Fibroblast of the conjunctiva (primary cell): Measurements from ENCODE around the gene DNAJC12.
"Not testable (repeated sequence)": the region's sequence is repeated elsewhere in the genome, so short reads cannot be mapped to it uniquely, and the experiment has no call there.

Experiments used
- DNase-seq: peaks from one replicate; pipeline ENCODE4 v3.0.0-alpha.2; 2010; ENCODE audit warnings: low read depth

Gene DNAJC12

GRCh38 chr10:67837541-67838314 lies at the start of gene DNAJC12:
DNAJC12 (minus strand) TSS chr10:67838188; CDS start chr10:67838011, 177 bp downstream.
- peak; percentile 54 for DNase-seq

GRCh38 chr10:67884842-67885670 lies 47.1 kb upstream of the DNAJC12 start:
- peak; percentile 55 for DNase-seq

- peak; percentile 91 for DNase-seq
Observed at GRCh38 chr10:67884313-67884841, 46.4 kb upstream of the DNAJC12 start, which contains the start of gene SIRT1. SIRT1 (plus strand) TSS chr10:67884656; CDS start chr10:67884722, 66 bp downstream.

DNA sequence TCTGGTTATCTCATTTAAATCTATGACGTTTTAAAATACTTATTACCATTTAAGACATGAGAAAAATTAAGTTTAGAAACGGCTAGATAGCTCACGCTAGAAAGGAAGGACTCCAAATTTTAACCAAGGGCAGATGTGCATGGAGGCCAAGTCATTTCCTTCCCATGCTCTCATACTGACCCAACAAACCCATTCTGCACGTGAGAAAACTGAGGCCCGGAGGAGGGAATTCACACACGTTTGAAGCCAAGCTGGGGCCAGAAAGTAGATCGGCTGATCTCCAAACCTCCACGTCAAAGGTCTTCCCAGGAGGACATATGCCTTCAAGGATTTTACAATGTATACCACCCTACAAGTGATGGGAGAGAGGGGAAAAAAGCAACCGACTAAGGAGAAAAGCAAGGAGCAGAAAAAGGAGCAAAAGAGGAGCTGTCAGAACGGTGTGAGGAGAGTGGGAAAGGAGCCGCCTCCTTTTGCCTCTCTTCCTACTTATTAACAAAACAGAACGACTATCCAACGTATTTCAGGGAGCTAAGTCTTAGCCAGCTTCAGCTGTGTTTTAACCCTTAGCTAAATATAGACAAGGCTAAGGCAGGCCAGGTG lies 45.8 kb upstream of the DNAJC12 start:
- DNase-seq, result peak; percentile 1

DNA sequence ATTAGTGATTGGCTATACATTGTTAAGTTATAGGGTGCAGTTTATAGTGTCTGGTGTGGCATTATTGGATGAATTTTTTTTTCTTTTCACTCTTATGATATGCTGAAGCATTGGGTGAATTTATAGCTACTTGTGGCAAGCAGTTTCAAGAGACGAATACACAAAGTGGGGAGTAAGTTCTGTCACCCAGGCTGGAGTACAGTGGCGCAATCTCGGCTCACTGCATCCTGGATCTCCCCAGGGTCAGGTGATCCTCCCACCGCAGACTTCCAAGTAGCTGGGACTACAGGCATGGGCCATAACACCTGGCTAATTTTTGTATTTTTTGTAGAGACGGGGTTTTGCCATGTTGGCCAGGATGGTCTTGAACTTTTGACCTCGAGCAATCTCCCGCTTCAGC lies 40.1 kb upstream of the DNAJC12 start:
- DNase-seq, result no peak

DNA sequence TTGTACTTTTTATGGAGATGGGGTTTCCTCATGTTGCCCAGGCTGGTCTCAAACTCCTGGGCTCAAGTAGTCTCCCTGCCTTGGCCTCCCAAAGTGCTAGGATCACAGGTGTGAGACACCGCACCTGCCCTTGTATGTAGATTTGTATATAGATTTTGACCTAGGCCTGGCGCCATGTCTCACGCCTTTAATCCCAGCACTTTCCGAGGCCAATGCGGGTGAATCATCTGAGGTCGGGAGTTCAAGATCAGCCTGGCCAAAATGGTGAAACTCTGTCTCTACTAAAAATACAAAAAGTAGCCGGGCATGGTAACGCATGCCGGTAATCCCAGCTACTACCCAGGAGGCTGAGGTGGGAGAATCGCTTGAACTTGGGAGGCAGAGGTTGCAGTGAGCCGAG lies 39.4 kb upstream of the DNAJC12 start:
- DNase-seq, result not testable (repeated sequence)

- DNase-seq, result no peak
Observed at GRCh38 chr10:67875340-67876238, 37.6 kb upstream of the DNAJC12 start.

DNA sequence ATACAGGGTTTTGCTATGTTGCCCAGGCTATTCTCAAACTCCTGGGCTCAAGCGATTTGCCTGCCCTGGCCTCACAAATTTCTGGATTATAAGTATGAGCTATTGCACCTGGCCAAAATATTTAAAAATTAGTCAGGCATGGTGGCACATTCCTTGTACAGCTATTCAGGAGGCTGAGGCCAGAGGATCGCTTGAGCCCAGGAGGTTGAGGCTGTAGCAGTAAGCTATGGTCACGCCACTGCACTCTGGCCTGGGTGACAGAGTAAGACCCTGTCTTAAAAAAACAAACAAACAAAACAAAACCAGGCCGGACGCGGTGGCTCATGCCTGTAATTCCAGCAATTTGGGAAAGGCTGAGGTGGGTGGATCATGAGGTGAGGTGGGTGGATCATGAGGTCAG lies 32.0 kb upstream of the DNAJC12 start:
- DNase-seq, result no peak

GRCh38 chr10:67868132-67868531 lies 30.1 kb upstream of the DNAJC12 start:
- DNase-seq, result no peak

DNA sequence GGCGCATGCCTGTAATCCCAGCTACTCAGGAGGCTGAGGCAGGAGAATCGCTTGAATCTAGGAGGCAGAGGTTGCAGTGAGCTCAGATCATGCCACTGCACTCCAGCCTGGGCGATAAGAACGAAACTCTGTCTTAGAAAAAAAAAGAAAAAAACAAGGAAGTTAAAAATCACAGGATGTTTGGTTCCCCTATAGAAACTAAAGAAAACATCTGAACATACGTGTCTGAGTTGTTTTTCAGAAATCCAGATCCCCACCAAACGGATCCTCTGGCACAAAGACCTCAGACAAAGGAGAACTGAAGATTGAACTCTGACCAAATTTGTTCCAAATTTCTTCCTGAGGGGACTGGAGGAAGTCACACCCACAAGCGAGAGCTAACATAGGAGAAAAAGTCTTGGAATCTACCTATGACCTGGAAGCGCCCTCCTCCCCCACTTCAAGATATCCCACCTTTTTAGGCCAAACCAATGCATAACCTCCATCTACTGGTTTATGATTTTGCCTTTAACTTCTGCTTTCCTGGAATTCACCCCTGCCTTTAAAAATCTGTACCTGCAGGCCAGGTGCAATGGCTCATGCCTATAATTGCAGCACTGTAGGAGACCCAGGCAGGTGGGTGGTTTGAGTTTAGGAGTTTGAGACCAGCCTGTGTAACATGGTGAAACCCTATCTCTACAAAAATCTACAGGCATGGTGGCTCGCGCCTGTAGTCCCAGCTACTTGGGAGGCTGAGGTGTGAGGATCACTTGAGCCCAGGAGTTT lies 26.8 kb upstream of the DNAJC12 start:
- DNase-seq, result no peak

DNA sequence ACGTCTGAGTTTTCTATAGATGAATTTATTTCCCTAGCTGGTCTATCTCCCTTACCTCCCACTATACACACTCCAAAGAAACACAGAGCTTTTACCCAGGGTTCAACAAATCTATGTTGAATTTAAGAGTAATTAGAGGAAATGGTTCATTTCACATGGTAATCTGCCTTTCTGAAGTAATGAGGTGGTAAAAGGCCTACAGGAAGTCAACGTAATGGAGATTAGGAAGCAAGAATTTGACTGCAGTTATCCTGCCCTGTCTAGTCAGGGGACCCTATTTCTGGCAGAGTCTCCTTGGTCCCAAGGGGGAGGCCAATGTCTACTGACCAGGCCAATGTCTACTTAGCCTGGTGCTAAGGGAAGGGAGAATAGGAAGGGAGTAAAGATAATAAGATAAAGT lies 25.1 kb upstream of the DNAJC12 start:
- DNase-seq, result no peak

- DNase-seq, result no peak
Observed at GRCh38 chr10:67861750-67862432, 23.9 kb upstream of the DNAJC12 start.

- DNase-seq, result no peak
Observed at GRCh38 chr10:67858971-67859370, 21.0 kb upstream of the DNAJC12 start.

DNA sequence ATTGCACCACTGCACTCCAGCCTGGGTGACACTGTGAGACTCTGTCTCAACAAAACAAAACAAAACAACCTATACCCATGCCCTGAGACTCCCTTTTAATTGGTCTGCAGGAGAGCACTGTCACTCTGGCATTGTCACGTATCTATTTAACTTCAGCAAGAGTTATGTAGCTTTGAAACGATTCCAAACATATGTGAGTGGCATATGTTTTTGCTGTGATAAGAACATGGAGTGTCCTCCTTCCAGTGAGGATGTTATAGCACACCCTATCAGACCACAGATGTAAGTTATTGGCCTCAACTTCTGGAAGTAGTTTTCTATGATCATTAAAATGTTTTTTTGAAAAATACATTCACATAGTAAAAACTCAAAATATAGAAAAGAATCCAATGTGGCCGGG lies 15.5 kb upstream of the DNAJC12 start:
- no peak for DNase-seq

- DNase-seq, result no peak
Observed at GRCh38 chr10:67852761-67853160, 14.8 kb upstream of the DNAJC12 start.

GRCh38 chr10:67851186-67851585 lies 13.2 kb upstream of the DNAJC12 start:
- no peak for DNase-seq

DNA sequence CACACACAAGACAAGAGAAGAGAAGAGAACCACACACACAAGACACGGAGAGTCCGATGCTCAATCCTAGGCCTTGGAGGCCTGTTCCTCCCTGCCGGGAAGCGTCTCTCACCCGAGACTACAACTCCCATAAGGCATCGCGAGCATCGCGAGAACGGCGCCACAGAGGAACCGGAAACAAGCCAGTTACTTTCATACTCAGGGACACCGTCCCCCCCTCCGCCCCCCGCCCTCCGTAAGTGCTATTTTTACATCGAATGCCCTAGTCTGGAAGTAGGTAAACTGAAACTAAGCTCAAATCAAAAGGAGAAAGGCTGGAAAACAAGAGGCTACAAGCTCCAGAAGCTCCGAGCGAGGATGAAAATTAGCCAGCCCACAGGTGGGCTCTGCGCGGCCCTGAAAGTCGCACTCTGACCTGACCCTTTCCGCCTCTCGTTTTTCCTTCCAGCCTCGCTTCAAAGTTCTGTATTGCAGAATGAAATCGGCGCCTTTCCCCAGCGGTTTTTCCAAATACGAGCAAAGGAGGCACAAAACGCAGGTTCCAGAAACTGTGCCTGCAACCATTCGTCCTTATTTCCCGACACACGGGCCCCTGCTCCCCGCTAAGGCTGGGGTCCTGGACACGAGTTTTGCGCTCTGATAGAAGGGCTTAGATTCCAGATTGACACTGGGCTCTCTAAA lies 11.5 kb upstream of the DNAJC12 start:
- peak; percentile 92 for DNase-seq

- no peak for DNase-seq
Observed at GRCh38 chr10:67843284-67843683, 5.3 kb upstream of the DNAJC12 start.

DNA sequence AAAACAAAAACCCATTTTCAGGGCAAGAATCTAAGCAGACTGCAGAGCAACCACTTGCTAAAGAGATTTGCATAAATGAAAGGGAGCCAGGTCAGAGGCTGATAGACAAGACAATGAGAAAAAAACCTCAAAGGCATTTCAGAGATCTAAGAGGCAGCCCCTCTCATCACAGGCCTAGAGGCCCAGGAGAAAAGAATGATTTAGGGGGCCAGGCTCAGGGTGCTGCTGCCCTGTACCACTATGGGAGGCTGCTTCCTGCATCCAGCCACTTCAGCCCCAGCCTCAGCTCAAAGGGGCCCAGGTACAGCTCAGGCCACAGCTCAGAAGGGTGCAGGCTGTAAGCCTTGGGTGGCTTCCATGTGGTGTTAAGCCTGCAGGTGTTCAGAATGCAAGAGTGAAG lies 3.7 kb upstream of the DNAJC12 start:
- DNase-seq, result no peak
